Measurements from ENCODE around the gene OR52I1. TPM values are rescaled to one million over a fixed set of nuclear protein-coding genes. Genes with fewer than 3 reads are reported as not detected.

OR52I1 gene
- total RNA-seq: not detected in 2 replicates

GRCh38 chr11:4593739-4594138 is at the start of gene OR52I1:
Gene OR52I1, plus strand, starts transcription at chr11:4594039. Its CDS starts 0 bp downstream, at chr11:4594039.

GRCh38 chr11:4544891-4545290 is 48.9 kb upstream of the OR52I1 start, which contains the start of gene OR52M1:
Gene OR52M1, plus strand, starts transcription at chr11:4545191. Its CDS starts 0 bp downstream, at chr11:4545191.

GRCh38 chr11:4581443-4581842 is 12.4 kb upstream of the OR52I1 start, which contains the start of gene OR52I2:
Gene OR52I2, plus strand, starts transcription at chr11:4581743.

GRCh38 chr11:4607781-4608666 is 14.2 kb downstream of the OR52I1 start, which contains the start of gene TRIM68:
Gene TRIM68, minus strand, starts transcription at chr11:4608231. Its CDS starts 2,727 bp downstream, at chr11:4605504.

GRCh38 chr11:4636962-4637661 is 43.3 kb downstream of the OR52I1 start, which contains the start of gene OR51D1:
Gene OR51D1, plus strand, starts transcription at chr11:4637477. Its CDS starts 2,314 bp downstream, at chr11:4639791.

GRCh38 chr11:4643682-4644081 is 49.8 kb downstream of the OR52I1 start, which contains the start of gene OR51E1:
Gene OR51E1, plus strand, starts transcription at chr11:4643982. Its CDS starts 8,545 bp downstream, at chr11:4652527.

Other genes with a start within 250 kb of the OR52I1 start
- not detected in 2 replicates for gene OR52B4, start 225.7 kb upstream of the OR52I1 start, total RNA-seq
- 11.0 and 11.3 TPM in 2 replicates for gene TRIM21, start 200.3 kb upstream of the OR52I1 start, total RNA-seq
- gene OR52K2, start 144.7 kb upstream of the OR52I1 start, total RNA-seq: not detected in 2 replicates
- gene OR52K1, start 111.4 kb upstream of the OR52I1 start, total RNA-seq: not detected in 2 replicates
- gene OR52M1, start 48.8 kb upstream of the OR52I1 start, total RNA-seq: not detected in 2 replicates
- not detected in 2 replicates for gene OR52I2, start 12.3 kb upstream of the OR52I1 start, total RNA-seq
- 8.9 TPM in 2 replicates for gene TRIM68, start 14.2 kb downstream of the OR52I1 start, total RNA-seq
- gene OR51D1, start 43.4 kb downstream of the OR52I1 start, total RNA-seq: not detected in 2 replicates
- gene OR51E1, start 49.9 kb downstream of the OR52I1 start, total RNA-seq: not detected in 2 replicates
- not detected in 2 replicates for gene OR51E2, start 103.8 kb downstream of the OR52I1 start, total RNA-seq
- gene MMP26, start 110.7 kb downstream of the OR52I1 start, total RNA-seq: not detected in 2 replicates
- gene OR51F1, start 175.9 kb downstream of the OR52I1 start, total RNA-seq: not detected in 2 replicates
- not detected in 2 replicates for gene OR52R1, start 210.3 kb downstream of the OR52I1 start, total RNA-seq
- not detected in 2 replicates for gene OR51F2, start 227.3 kb downstream of the OR52I1 start, total RNA-seq

Data from bronchus fibroblast of lung (primary cell).